Measurements from ENCODE around the gene TGM5. TPM values are rescaled to one million over a fixed set of nuclear protein-coding genes. Genes with fewer than 3 reads are reported as not detected.

The TGM5 gene
- total and polyA plus RNA-seq, 2 donors (not counting 3 experiments of a cell fraction or from before 2014, with no cell fraction given): not detected

DNA sequence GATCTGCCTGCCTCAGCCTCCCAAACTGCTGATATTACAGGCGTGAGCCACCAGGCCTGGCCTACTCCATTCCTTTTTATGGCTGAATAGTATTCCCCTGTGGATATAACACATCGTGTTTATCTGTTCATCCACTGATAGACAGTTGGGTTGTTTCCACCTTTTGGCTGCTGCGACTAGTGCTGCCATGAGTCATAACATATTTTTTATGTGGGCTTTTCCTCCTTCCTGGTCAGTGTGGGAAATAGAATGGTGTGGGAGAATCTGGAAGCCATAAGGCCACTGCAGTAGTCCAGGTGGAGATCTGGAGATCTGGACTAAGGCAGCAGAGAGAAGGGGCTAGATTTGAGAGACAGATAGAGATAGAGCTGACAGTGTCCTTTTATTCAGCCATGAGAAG is 47.4 kb upstream of the TGM5 start:
- H3K9ac ChIP-seq (replicated peaks; ENCODE audit: extremely low read depth, insufficient read depth, low read length): no peak overlapping the region
- H3K4me3 ChIP-seq (replicated peaks in 1 of 3; ENCODE audit: insufficient read depth in 1 of 3, low read depth in 1 of 3, low read length in 3 of 3): no peak overlapping the region
- no peak for FAIRE-seq
- CTCF ChIA-PET: no interaction called here
- no peak for DNase-seq (ENCODE audit: low read depth, low spot score)
- no peaks in the 10 kb centered on the region for H3K4me1 ChIP-seq (ENCODE audit: control insufficient read depth, extremely low read depth, insufficient read depth, low read length)
- no peaks in the 10 kb centered on the region for H4K20me1 ChIP-seq (replicated peaks; ENCODE audit: control insufficient read depth, extremely low read depth, insufficient read depth, low read length)
- POLR2A ChIA-PET: no interaction called here
- dilution Hi-C loops (cut with MboI; ENCODE audit: extremely low pct_ligation_motif_present, low sequenced_read_pairs): no loop called here
- H3K79me2 ChIP-seq (ENCODE audit: control insufficient read depth, insufficient read depth, low read length): no peaks in the 10 kb centered on the region
- no TSS peak for BruUV-seq (replicated peaks)
- H3K36me3 ChIP-seq (ENCODE audit: control insufficient read depth in 2 of 2, extremely low read depth in 1 of 2, insufficient read depth in 2 of 2, low read length in 2 of 2): no peaks in the 10 kb centered on the region
- H2AFZ ChIP-seq (ENCODE audit: low read depth, low read length): no peak overlapping the region
- no peak overlapping the region for H3K4me2 ChIP-seq (ENCODE audit: insufficient read depth, low read length)
- H3K27ac ChIP-seq (ENCODE audit: insufficient read depth, low read depth, low read length): no peak overlapping the region
- peaks cover 19 to 32% of the 10 kb centered on the region in 2 experiments for H3K27me3 ChIP-seq (ENCODE audit: control insufficient read depth in 2 of 2, insufficient read depth in 2 of 2, low read length in 2 of 2)
- no peaks in the 10 kb centered on the region for H3K9me1 ChIP-seq (replicated peaks; ENCODE audit: control insufficient read depth, extremely low read depth, insufficient read depth, low read length)
- intact Hi-C loops (cut with micrococcal nuclease): no loop called here
- TF ChIP-seq FOS (IDR thresholded peaks at IDR 0.05; ENCODE audit: borderline replicate concordance, insufficient read depth, low read length) (no peak), POLR2AphosphoS5 (IDR thresholded peaks at IDR 0.05; ENCODE audit: insufficient read depth, low read depth, low read length) (no peak), GATA2 (IDR thresholded peaks at IDR 0.05; ENCODE audit: insufficient read depth, insufficient read length, low read depth, low read length) (no peak)
- H3K9me3 ChIP-seq (replicated peaks; ENCODE audit: control insufficient read depth, insufficient read depth, low read length): no peaks in the 10 kb centered on the region

DNA sequence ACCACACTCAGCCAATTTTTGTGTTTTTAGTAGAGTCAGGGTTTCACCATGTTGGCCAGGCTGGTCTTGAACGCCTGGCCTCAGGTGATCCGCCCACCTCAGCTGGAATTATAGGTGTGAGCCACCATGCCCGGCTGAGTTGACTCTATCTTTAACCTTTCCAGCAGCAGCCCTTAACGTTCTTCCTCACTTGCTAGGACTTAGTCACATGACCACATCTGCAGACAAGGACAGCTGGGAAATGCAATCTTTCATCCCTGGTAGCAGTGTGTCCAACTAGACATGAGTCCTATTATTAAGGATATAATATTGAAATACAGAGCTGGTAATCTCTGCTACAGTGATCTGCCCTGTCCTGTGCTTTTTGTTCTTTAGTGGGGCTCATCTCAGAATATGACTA is 45.6 kb upstream of the TGM5 start:
- Histone ChIP-seq H3K4me2 (ENCODE audit: insufficient read depth, low read length) (no peak overlapping the region), H3K9me3 (replicated peaks; ENCODE audit: control insufficient read depth, insufficient read depth, low read length) (no peaks in the 10 kb centered on the region), H3K4me1 (ENCODE audit: control insufficient read depth, extremely low read depth, insufficient read depth, low read length) (no peaks in the 10 kb centered on the region), H3K9me1 (replicated peaks; ENCODE audit: control insufficient read depth, extremely low read depth, insufficient read depth, low read length) (no peaks in the 10 kb centered on the region), H3K4me3 (replicated peaks in 1 of 3; ENCODE audit: insufficient read depth in 1 of 3, low read depth in 1 of 3, low read length in 3 of 3) (no peak overlapping the region), H3K36me3 (ENCODE audit: control insufficient read depth in 2 of 2, extremely low read depth in 1 of 2, insufficient read depth in 2 of 2, low read length in 2 of 2) (no peaks in the 10 kb centered on the region), H3K27me3 (ENCODE audit: control insufficient read depth in 2 of 2, insufficient read depth in 2 of 2, low read length in 2 of 2) (peaks cover 22 to 35% of the 10 kb centered on the region in 2 experiments), H2AFZ (ENCODE audit: low read depth, low read length) (no peak overlapping the region), H3K79me2 (ENCODE audit: control insufficient read depth, insufficient read depth, low read length) (no peaks in the 10 kb centered on the region), H3K9ac (replicated peaks; ENCODE audit: extremely low read depth, insufficient read depth, low read length) (no peak overlapping the region), H3K27ac (ENCODE audit: insufficient read depth, low read depth, low read length) (no peak overlapping the region), H4K20me1 (replicated peaks; ENCODE audit: control insufficient read depth, extremely low read depth, insufficient read depth, low read length) (no peaks in the 10 kb centered on the region)
- TF ChIP-seq MYC (IDR thresholded peaks at IDR 0.05; ENCODE audit: low read depth, low read length) (no peak), POLR2A (IDR thresholded peaks at IDR 0.05; ENCODE audit: low read depth, low read length) (no peak), EZH2 (IDR thresholded peaks at IDR 0.05; ENCODE audit: borderline replicate concordance, low read depth, low read length, severe bottlenecking) (no peak), GATA2 (IDR thresholded peaks at IDR 0.05; ENCODE audit: insufficient read depth, insufficient read length, low read depth, low read length) (no peak), FOS (IDR thresholded peaks at IDR 0.05; ENCODE audit: borderline replicate concordance, insufficient read depth, low read length) (no peak), JUN (IDR thresholded peaks at IDR 0.05; ENCODE audit: borderline replicate concordance, insufficient read depth, insufficient read length, low read depth) (no peak), POLR2AphosphoS5 (IDR thresholded peaks at IDR 0.05; ENCODE audit: insufficient read depth, low read depth, low read length) (no peak)
- TF ChIP-seq, protein P1, sequence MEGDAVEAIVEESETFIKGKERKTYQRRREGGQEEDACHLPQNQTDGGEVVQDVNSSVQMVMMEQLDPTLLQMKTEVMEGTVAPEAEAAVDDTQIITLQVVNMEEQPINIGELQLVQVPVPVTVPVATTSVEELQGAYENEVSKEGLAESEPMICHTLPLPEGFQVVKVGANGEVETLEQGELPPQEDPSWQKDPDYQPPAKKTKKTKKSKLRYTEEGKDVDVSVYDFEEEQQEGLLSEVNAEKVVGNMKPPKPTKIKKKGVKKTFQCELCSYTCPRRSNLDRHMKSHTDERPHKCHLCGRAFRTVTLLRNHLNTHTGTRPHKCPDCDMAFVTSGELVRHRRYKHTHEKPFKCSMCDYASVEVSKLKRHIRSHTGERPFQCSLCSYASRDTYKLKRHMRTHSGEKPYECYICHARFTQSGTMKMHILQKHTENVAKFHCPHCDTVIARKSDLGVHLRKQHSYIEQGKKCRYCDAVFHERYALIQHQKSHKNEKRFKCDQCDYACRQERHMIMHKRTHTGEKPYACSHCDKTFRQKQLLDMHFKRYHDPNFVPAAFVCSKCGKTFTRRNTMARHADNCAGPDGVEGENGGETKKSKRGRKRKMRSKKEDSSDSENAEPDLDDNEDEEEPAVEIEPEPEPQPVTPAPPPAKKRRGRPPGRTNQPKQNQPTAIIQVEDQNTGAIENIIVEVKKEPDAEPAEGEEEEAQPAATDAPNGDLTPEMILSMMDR (IDR thresholded peaks at IDR 0.05; ENCODE audit: extremely low read depth in 1 of 2, insufficient read depth in 1 of 2, low read depth in 1 of 2, low read length in 2 of 2): no peak
- TF ChIP-seq, protein P2, sequence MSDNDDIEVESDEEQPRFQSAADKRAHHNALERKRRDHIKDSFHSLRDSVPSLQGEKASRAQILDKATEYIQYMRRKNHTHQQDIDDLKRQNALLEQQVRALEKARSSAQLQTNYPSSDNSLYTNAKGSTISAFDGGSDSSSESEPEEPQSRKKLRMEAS (IDR thresholded peaks at IDR 0.05; ENCODE audit: insufficient read depth, insufficient read length): no peak
- ChIA-PET POLR2A (no interaction called here), CTCF (interaction anchor here (0.8 kb wide), 1 partner anchor 108 kb away, joined by 3 read pairs; no protein-coding TSS in a partner anchor)
- dilution Hi-C loops (cut with MboI; ENCODE audit: extremely low pct_ligation_motif_present, low sequenced_read_pairs) (no loop called here), intact Hi-C loops (cut with micrococcal nuclease) (no loop called here)
- DNase-seq (ENCODE audit: low read depth, low spot score) (no peak), FAIRE-seq (no peak)
- no TSS peak for BruUV-seq (replicated peaks)
